Activated naive CD8-positive, alpha-beta T cell (primary cell): ENCODE results near the gene RWDD4.

Experiments
- H3K27ac Mint-ChIP-seq: one replicate; pipeline ENCODE4 v1.8.0; 2021; ENCODE audit warnings: mixed read lengths
- H3K27me3 Mint-ChIP-seq: one replicate; pipeline ENCODE4 v1.8.0; 2021; ENCODE audit warnings: mixed read lengths
- H3K36me3 Mint-ChIP-seq: one replicate; pipeline ENCODE4 v1.8.0; 2021; ENCODE audit warnings: mixed read lengths
- H3K4me1 Mint-ChIP-seq: one replicate; pipeline ENCODE4 v1.8.0; 2021; ENCODE audit warnings: low read depth, mixed read lengths
- H3K4me3 Mint-ChIP-seq: one replicate; pipeline ENCODE4 v1.8.0; 2021; ENCODE audit warnings: mild to moderate bottlenecking, mixed read lengths
- H3K9me3 Mint-ChIP-seq: one replicate; pipeline ENCODE4 v1.8.0; 2021; ENCODE audit warnings: low read depth, mixed read lengths

The RWDD4 gene

DNA sequence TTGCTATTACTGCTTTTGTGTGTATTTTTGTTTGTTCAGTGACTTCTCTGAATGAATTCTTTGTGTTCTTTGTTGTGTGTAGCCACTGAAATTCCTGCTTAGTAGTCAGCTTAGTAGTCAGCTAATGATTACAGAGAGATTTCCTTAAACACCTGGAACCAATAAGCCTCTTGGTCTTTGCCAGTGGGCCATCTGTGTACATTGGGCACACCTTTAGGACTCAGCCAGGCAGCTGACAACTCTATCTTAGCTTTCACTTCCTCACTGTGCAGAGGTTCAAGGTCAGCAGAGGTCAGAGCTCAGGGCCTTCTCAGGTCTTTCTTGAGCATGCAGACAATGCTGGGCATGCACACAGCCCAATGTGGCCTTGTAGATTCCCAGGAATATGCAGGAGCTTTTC lies 59.3 kb downstream of the RWDD4 start:
- H3K4me1 Mint-ChIP-seq: no peaks in the 10 kb centered on the region
- no peak overlapping the region for H3K27ac Mint-ChIP-seq
- H3K9me3 Mint-ChIP-seq: no peaks in the 10 kb centered on the region
- no peak overlapping the region for H3K4me3 Mint-ChIP-seq
- H3K27me3 Mint-ChIP-seq: no peaks in the 10 kb centered on the region
- H3K36me3 Mint-ChIP-seq: no peaks in the 10 kb centered on the region

DNA sequence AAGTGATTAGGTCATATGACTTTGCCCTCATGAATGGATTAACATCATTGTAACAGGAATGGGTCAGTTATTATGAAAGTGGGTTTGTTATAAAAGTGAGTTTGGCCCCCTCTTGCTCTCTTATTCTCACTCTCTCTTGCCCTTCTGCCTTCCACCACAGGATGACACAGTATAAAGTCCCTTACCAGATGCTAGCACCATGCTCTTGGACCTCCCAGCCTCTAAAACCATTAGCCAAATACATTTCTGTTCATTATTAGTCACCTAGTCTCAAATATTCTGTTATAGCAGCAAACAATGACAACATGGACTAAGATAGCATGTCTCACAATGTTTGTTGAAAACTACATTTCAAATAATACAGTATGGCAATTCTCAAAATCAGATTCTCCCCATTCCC lies 59.7 kb downstream of the RWDD4 start:
- Mint-ChIP-seq H3K27me3 (no peaks in the 10 kb centered on the region), H3K9me3 (no peaks in the 10 kb centered on the region), H3K36me3 (no peaks in the 10 kb centered on the region), H3K4me3 (no peak overlapping the region), H3K27ac (no peak overlapping the region), H3K4me1 (no peaks in the 10 kb centered on the region)

DNA sequence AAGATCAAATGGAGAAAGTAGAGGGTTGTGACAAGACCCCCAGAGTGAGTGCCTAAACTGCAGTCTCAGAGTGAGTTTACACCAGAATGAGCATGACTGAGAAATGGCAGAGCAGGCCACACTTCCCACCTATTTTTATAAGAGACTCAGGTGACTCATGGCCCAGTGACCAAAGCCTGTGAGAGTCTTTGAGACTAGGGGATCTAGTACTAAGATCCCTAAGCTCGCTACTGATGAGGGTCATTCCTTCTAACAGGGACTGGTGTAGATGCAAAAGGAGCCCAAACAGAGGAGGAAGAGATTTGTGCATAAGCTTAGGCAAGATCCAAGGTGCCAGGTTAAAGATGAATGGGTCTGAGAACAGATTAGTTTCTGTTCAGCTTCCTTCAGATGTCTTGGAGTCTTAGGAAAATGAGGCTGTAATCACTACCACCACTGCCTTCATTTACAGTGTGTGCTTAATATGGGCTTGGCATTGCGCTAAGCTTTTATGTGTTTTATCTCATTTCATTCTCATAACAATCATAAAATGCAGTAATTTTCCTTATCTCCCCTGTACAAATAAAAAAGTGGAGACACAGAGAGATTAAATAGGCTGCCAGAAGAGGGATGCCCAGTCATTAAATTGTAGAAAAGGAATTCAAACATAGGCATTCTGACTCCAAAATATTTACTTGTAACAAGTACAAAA lies 62.8 kb downstream of the RWDD4 start:
- Mint-ChIP-seq H3K4me3 (no peak overlapping the region), H3K36me3 (no peaks in the 10 kb centered on the region)

GRCh38 chr4:183594823-183595222 lies 64.2 kb downstream of the RWDD4 start:
- Mint-ChIP-seq H3K27ac (no peak overlapping the region), H3K9me3 (no peaks in the 10 kb centered on the region), H3K4me1 (no peaks in the 10 kb centered on the region), H3K36me3 (no peaks in the 10 kb centered on the region), H3K27me3 (peaks cover 6% of the 10 kb centered on the region), H3K4me3 (no peak overlapping the region)

More for the DNA sequence above, 62.8 kb downstream of the RWDD4 start:
- Mint-ChIP-seq H3K9me3 (no peaks in the 10 kb centered on the region), H3K27ac (no peak overlapping the region), H3K27me3 (peaks cover 4% of the 10 kb centered on the region), H3K4me1 (no peaks in the 10 kb centered on the region)

DNA sequence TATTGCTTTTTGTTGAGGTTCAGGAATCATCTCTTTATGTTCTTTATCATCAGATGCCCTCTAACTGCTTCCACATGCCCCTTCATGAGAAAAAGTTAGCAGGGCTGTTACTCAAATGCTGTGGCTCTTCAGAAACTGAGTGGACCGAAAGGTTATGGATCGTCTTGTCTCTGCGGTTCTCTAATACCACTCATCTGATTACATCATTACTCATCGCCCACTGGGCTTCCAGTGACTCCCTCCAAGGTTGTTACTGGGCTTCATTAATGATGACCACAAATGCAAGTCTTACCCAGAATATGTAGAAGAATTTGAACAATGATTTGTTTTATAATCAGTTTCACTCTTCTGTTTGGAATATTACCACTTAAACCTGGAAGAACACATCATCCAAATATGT lies 67.7 kb downstream of the RWDD4 start:
- H3K4me3 Mint-ChIP-seq: no peak overlapping the region
- no peaks in the 10 kb centered on the region for H3K9me3 Mint-ChIP-seq
- H3K4me1 Mint-ChIP-seq: no peaks in the 10 kb centered on the region
- H3K36me3 Mint-ChIP-seq: no peaks in the 10 kb centered on the region
- H3K27ac Mint-ChIP-seq: no peak overlapping the region
- peaks cover 6% of the 10 kb centered on the region for H3K27me3 Mint-ChIP-seq
